ENCODE results near the gene FAM228B. TPM values are rescaled to one million over a fixed set of nuclear protein-coding genes. Genes with fewer than 3 reads are reported as not detected.
A peak's percentile ranks its signal among the peaks of the same experiment; 100 is the strongest.

FAM228B gene
- total and polyA plus RNA-seq, 9 of the 15 experiments (the other 6 are each of a cell fraction or from before 2014, with no cell fraction given), result 1.1 to 3.7 (median 2.6) TPM

DNA sequence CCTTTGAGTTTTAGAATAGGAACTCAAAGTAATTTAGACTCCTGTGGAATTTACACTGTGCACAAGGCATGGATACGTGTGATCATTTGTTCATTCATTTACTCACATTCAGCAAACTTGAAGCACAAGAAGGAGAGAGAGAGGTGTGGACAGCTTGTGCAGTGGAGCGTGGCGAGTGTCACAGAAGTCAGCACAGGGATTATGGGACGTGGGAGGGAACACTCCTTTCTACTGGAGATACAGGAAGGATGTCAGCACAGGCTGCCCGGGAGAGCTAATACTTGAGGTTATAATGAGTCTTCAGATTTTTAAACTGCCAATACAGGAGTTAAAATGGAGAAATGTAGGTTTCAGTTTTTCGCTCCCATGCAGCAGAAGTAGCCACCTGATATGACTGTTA, 58.6 kb downstream of the FAM228B start (continued):
- TF ChIP-seq, protein P1, sequence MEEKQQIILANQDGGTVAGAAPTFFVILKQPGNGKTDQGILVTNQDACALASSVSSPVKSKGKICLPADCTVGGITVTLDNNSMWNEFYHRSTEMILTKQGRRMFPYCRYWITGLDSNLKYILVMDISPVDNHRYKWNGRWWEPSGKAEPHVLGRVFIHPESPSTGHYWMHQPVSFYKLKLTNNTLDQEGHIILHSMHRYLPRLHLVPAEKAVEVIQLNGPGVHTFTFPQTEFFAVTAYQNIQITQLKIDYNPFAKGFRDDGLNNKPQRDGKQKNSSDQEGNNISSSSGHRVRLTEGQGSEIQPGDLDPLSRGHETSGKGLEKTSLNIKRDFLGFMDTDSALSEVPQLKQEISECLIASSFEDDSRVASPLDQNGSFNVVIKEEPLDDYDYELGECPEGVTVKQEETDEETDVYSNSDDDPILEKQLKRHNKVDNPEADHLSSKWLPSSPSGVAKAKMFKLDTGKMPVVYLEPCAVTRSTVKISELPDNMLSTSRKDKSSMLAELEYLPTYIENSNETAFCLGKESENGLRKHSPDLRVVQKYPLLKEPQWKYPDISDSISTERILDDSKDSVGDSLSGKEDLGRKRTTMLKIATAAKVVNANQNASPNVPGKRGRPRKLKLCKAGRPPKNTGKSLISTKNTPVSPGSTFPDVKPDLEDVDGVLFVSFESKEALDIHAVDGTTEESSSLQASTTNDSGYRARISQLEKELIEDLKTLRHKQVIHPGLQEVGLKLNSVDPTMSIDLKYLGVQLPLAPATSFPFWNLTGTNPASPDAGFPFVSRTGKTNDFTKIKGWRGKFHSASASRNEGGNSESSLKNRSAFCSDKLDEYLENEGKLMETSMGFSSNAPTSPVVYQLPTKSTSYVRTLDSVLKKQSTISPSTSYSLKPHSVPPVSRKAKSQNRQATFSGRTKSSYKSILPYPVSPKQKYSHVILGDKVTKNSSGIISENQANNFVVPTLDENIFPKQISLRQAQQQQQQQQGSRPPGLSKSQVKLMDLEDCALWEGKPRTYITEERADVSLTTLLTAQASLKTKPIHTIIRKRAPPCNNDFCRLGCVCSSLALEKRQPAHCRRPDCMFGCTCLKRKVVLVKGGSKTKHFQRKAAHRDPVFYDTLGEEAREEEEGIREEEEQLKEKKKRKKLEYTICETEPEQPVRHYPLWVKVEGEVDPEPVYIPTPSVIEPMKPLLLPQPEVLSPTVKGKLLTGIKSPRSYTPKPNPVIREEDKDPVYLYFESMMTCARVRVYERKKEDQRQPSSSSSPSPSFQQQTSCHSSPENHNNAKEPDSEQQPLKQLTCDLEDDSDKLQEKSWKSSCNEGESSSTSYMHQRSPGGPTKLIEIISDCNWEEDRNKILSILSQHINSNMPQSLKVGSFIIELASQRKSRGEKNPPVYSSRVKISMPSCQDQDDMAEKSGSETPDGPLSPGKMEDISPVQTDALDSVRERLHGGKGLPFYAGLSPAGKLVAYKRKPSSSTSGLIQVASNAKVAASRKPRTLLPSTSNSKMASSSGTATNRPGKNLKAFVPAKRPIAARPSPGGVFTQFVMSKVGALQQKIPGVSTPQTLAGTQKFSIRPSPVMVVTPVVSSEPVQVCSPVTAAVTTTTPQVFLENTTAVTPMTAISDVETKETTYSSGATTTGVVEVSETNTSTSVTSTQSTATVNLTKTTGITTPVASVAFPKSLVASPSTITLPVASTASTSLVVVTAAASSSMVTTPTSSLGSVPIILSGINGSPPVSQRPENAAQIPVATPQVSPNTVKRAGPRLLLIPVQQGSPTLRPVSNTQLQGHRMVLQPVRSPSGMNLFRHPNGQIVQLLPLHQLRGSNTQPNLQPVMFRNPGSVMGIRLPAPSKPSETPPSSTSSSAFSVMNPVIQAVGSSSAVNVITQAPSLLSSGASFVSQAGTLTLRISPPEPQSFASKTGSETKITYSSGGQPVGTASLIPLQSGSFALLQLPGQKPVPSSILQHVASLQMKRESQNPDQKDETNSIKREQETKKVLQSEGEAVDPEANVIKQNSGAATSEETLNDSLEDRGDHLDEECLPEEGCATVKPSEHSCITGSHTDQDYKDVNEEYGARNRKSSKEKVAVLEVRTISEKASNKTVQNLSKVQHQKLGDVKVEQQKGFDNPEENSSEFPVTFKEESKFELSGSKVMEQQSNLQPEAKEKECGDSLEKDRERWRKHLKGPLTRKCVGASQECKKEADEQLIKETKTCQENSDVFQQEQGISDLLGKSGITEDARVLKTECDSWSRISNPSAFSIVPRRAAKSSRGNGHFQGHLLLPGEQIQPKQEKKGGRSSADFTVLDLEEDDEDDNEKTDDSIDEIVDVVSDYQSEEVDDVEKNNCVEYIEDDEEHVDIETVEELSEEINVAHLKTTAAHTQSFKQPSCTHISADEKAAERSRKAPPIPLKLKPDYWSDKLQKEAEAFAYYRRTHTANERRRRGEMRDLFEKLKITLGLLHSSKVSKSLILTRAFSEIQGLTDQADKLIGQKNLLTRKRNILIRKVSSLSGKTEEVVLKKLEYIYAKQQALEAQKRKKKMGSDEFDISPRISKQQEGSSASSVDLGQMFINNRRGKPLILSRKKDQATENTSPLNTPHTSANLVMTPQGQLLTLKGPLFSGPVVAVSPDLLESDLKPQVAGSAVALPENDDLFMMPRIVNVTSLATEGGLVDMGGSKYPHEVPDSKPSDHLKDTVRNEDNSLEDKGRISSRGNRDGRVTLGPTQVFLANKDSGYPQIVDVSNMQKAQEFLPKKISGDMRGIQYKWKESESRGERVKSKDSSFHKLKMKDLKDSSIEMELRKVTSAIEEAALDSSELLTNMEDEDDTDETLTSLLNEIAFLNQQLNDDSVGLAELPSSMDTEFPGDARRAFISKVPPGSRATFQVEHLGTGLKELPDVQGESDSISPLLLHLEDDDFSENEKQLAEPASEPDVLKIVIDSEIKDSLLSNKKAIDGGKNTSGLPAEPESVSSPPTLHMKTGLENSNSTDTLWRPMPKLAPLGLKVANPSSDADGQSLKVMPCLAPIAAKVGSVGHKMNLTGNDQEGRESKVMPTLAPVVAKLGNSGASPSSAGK (IDR thresholded peaks at IDR 0.05), result peak; percentile 26; the same call in 1 of the 2 replicates
- TF ChIP-seq PTRF (tag; IDR thresholded peaks at IDR 0.05) (no peak), SRSF3 (IDR thresholded peaks at IDR 0.05; ENCODE audit: insufficient read depth, low read length) (no peak), RBM34 (IDR thresholded peaks at IDR 0.05; ENCODE audit: borderline replicate concordance, insufficient read depth, low read length) (no peak), NFIC (IDR thresholded peaks at IDR 0.05) (no peak), NCOA1 (IDR thresholded peaks at IDR 0.05; ENCODE audit: low read depth) (no peak), POLR2B (IDR thresholded peaks at IDR 0.05; ENCODE audit: low read depth, partially characterized antibody) (no peak), CBFB (CRISPR knock-in tag; IDR thresholded peaks at IDR 0.05) (no peak)
- TF ChIP-seq, protein P2, sequence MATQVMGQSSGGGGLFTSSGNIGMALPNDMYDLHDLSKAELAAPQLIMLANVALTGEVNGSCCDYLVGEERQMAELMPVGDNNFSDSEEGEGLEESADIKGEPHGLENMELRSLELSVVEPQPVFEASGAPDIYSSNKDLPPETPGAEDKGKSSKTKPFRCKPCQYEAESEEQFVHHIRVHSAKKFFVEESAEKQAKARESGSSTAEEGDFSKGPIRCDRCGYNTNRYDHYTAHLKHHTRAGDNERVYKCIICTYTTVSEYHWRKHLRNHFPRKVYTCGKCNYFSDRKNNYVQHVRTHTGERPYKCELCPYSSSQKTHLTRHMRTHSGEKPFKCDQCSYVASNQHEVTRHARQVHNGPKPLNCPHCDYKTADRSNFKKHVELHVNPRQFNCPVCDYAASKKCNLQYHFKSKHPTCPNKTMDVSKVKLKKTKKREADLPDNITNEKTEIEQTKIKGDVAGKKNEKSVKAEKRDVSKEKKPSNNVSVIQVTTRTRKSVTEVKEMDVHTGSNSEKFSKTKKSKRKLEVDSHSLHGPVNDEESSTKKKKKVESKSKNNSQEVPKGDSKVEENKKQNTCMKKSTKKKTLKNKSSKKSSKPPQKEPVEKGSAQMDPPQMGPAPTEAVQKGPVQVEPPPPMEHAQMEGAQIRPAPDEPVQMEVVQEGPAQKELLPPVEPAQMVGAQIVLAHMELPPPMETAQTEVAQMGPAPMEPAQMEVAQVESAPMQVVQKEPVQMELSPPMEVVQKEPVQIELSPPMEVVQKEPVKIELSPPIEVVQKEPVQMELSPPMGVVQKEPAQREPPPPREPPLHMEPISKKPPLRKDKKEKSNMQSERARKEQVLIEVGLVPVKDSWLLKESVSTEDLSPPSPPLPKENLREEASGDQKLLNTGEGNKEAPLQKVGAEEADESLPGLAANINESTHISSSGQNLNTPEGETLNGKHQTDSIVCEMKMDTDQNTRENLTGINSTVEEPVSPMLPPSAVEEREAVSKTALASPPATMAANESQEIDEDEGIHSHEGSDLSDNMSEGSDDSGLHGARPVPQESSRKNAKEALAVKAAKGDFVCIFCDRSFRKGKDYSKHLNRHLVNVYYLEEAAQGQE (IDR thresholded peaks at IDR 0.05; ENCODE audit: borderline replicate concordance), result no peak
- TF ChIP-seq, protein P2 (CRISPR knock-in tag; IDR thresholded peaks at IDR 0.05; ENCODE audit: low read depth), result no peak
